Vagina (tissue), 2 donors: ENCODE data around the gene SELENOS. TPM values are rescaled to one million over a fixed set of nuclear protein-coding genes. Genes with fewer than 3 reads are reported as not detected.
A peak's percentile ranks its signal among the peaks of the same experiment; 100 is the strongest.

ENCODE experiments used
- DNase-seq, 2 donors: peaks; one replicate each; pipeline ENCODE4 v3.0.0-alpha.2; 2017; ENCODE audit errors: extremely low spot score in 2 of 2
- H3K27ac ChIP-seq: fragments of 200-600 bp; sonication (generic); one replicate; pipeline ENCODE4 v1.5.1; 2019
- H3K27me3 ChIP-seq: fragments of 200-600 bp; sonication (generic); one replicate; pipeline ENCODE4 v1.5.1; 2019
- H3K36me3 ChIP-seq, 2 donors: fragments of 200-600 bp; sonication (generic); one replicate each; pipeline ENCODE4 v1.5.1; 2017 to 2019
- H3K4me1 ChIP-seq: fragments of 200-600 bp; sonication (generic); one replicate; pipeline ENCODE4 v1.5.1; 2019
- H3K4me3 ChIP-seq, 2 donors: fragments of 200-600 bp; sonication (generic); 1 replicate in 1 of 2; 2 replicates in 1 of 2; pipeline ENCODE4 v1.5.1; 2016 to 2019
- H3K9me3 ChIP-seq: fragments of 200-600 bp; sonication (generic); one replicate; pipeline ENCODE4 v1.5.1; 2019
- CTCF ChIP-seq, 3 experiments: fragments of 450-650 bp in 2 of 3; fragments of 200-600 bp in 1 of 3; sonication (generic) in 1 of 3; IDR thresholded peaks; one replicate each; pipeline ENCODE4 v1.5.1; 2017 to 2019; ENCODE audit warnings: antibody characterized with exemption in 3 of 3, mild to moderate bottlenecking in 2 of 3, moderate library complexity in 2 of 3
- POLR2A ChIP-seq, 2 donors: fragments of 450-650 bp; IDR thresholded peaks; one replicate each; pipeline ENCODE4 v1.6.1; 2017; ENCODE audit warnings: antibody characterized with exemption in 2 of 2, mild to moderate bottlenecking in 2 of 2, moderate library complexity in 2 of 2
- POLR2AphosphoS5 ChIP-seq, 2 donors: sonication (generic); formaldehyde crosslinking; IDR thresholded peaks; one replicate each; pipeline ENCODE4 v1.9.0; 2017; ENCODE audit warnings: antibody characterized with exemption in 2 of 2, mild to moderate bottlenecking in 2 of 2, low read depth in 1 of 2; ENCODE audit not compliant: insufficient read depth in 1 of 2
- intact Hi-C: fragments of 100-400 bp; cut with DNase I; formaldehyde crosslinking; loops from one replicate; pipeline ENCODE4 v1.15.1; 2023
- total RNA-seq: library from RNA; depleted of rRNA; stranded (reverse); fragments of >200 nt; gene quantifications from one replicate; pipeline ENCODE4 v1.2.3, GENCODE V29; 2016

The SELENOS gene
- total RNA-seq, 1 donor from 2014 or later: 47.6 TPM

DNA sequence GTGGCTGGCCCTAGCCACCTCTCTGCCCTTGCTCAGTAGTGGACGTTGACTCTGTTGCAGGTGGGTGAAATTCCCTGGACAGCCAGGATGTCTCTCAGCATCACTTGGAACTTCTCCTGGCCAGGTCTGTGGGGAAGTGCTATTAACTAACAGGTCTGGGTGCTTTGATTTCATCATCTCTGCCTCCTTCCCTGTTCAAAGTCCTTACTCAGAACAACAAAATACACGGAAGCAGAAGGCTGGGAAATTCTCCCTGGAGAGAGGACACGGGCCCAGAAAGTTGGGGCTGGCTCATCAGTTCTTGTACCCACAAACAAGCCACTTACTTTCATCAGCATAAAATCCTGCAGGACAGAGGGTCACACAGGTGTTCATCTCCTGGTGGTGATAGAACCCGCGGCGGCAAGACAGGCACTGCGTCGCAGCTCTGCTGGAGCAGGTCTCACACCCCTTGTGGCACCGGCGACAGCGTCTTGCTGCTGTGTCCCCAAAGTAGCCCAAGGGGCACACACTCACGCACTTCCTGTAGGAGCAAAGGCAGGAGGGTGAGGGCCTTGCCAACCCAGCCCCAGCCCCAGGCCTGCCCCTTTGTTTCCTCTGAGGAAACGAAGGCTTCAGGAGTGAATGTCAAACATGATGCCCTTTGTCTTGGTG is 47.4 kb upstream of the SELENOS start:
- Histone ChIP-seq H3K4me3 (no peak overlapping the region), H3K9me3 (no peaks in the 10 kb centered on the region), H3K27me3 (no peaks in the 10 kb centered on the region), H3K4me1 (no peaks in the 10 kb centered on the region), H3K27ac (no peak overlapping the region), H3K36me3 (no peaks in the 10 kb centered on the region)
- intact Hi-C loops: no loop called here
- DNase-seq: no peak
- TF ChIP-seq POLR2A (IDR thresholded peaks at IDR 0.05) (no peak), CTCF (IDR thresholded peaks at IDR 0.05) (no peak), POLR2AphosphoS5 (IDR thresholded peaks at IDR 0.05; ENCODE audit: insufficient read depth in 1 of 2, low read depth in 1 of 2) (no peak)

GRCh38 chr15:101323793-101324523 is 46.7 kb upstream of the SELENOS start:
- TF ChIP-seq POLR2AphosphoS5 (IDR thresholded peaks at IDR 0.05; ENCODE audit: insufficient read depth in 1 of 2, low read depth in 1 of 2): no peak
- Histone ChIP-seq H3K4me3 (no peak overlapping the region), H3K9me3 (no peaks in the 10 kb centered on the region), H3K36me3 (no peaks in the 10 kb centered on the region), H3K4me1 (no peaks in the 10 kb centered on the region), H3K27me3 (no peaks in the 10 kb centered on the region), H3K27ac (no peak overlapping the region)
- no peak for DNase-seq
- intact Hi-C loops: no loop called here

DNA sequence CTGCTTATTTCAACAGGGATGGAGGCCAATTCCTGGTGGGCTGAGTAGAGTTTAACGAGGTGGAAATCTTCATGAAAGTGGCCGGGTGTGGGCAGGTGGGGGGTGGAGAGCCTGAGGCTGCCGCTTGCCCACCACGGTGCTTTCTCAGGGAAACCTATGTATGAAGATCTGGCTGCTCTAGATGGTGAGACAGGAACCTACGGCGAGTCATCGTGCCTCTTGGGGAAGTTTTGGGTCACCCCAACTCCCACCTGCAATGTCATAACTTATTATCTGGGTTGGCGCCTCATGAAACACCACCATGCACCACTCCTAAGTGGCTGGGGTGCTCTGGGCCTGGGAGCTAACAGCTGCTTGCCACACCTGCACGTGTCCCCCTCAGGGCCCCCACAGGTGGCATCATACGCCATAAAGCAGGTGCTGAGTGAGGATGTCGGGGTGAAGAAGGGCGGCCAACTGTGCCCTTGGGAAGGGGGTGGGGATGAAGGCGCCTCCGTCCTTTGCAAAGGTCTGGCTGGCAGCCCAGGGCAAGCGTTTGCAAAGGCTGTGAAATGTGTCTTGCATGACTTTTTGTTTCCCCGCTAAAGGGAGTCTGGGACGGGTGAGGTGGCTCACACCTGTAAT is 45.7 kb upstream of the SELENOS start:
- no peaks in the 10 kb centered on the region for H3K27me3 ChIP-seq
- TF ChIP-seq CTCF (IDR thresholded peaks at IDR 0.05): no peak
- TF ChIP-seq POLR2A (IDR thresholded peaks at IDR 0.05): no peak
- TF ChIP-seq POLR2AphosphoS5 (IDR thresholded peaks at IDR 0.05; ENCODE audit: insufficient read depth in 1 of 2, low read depth in 1 of 2): no peak
- DNase-seq: no peak
- no peaks in the 10 kb centered on the region for H3K4me1 ChIP-seq
- no peaks in the 10 kb centered on the region for H3K36me3 ChIP-seq
- no peak overlapping the region for H3K4me3 ChIP-seq
- no peak overlapping the region for H3K27ac ChIP-seq
- intact Hi-C loops: no loop called here
- H3K9me3 ChIP-seq: no peaks in the 10 kb centered on the region

DNA sequence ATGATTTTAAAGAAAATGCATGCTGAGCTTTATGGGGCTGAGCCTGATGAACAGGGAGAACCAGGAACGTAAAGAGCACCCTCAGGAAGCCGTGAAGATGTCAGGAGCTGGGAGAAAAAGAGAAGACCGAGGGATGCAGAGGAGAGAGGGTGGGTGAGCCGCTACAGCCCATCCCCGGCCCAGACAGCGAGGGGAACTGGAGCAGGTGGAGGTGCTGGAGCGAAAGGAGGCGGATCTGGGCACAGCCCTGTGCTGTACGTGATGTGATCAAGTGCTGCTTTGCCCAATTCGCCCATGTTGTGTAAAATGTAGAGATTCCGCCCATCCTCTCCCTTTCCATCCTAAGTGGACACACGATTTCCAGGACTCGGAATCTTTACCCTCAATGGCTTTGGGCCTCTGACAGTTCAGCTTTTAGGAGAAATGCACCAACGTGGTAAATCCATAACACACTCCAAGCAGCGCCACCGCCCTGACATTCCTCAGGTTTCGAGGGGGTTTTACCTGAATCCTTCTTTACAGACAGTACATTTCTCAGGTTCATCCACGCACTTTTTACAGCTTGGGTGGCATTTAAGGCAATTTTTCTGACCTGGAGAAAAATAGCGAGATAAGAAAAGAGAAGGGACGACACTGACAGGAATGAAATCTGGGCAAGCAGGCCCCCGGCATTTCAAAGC is 44.9 kb upstream of the SELENOS start:
- H3K9me3 ChIP-seq: no peaks in the 10 kb centered on the region
- no peaks in the 10 kb centered on the region for H3K4me1 ChIP-seq
- DNase-seq: no peak
- no peak for TF ChIP-seq CTCF (IDR thresholded peaks at IDR 0.05)
- TF ChIP-seq POLR2AphosphoS5 (IDR thresholded peaks at IDR 0.05; ENCODE audit: insufficient read depth in 1 of 2, low read depth in 1 of 2): no peak
- no peak for TF ChIP-seq POLR2A (IDR thresholded peaks at IDR 0.05)
- H3K27me3 ChIP-seq: no peaks in the 10 kb centered on the region
- intact Hi-C loops: no loop called here
- no peak overlapping the region for H3K27ac ChIP-seq
- no peaks in the 10 kb centered on the region for H3K36me3 ChIP-seq
- no peak overlapping the region for H3K4me3 ChIP-seq

- no peak for DNase-seq
- TF ChIP-seq CTCF (IDR thresholded peaks at IDR 0.05): peak in 1 of 3 experiments; percentile 14
- no peak for TF ChIP-seq POLR2A (IDR thresholded peaks at IDR 0.05)
- no peak for TF ChIP-seq POLR2AphosphoS5 (IDR thresholded peaks at IDR 0.05; ENCODE audit: insufficient read depth in 1 of 2, low read depth in 1 of 2)
- Histone ChIP-seq H3K9me3 (no peaks in the 10 kb centered on the region), H3K4me1 (no peaks in the 10 kb centered on the region), H3K4me3 (no peak overlapping the region), H3K27ac (no peak overlapping the region), H3K27me3 (no peaks in the 10 kb centered on the region), H3K36me3 (no peaks in the 10 kb centered on the region)
- intact Hi-C loops: no loop called here
Observed at GRCh38 chr15:101320501-101321052, 43.3 kb upstream of the SELENOS start.
